Measurements from ENCODE around the gene ADTRP.

- TF ChIP-seq CTCF (conservative IDR thresholded peaks at IDR 0.05; ENCODE audit: low read length) (no peak), EZH2phosphoT487 (IDR thresholded peaks at IDR 0.05; ENCODE audit: borderline replicate concordance, low read depth, low read length) (no peak)
Observed at GRCh38 chr6:11778648-11779328, at the start of gene ADTRP.

Measured in OCI-LY7 (cell line).